ENCODE results near the gene PDE11A.

PDE11A gene

GRCh38 chr2:177716484-177716883, 356.1 kb downstream of the PDE11A start:
- TF ChIP-seq CTCF (IDR thresholded peaks at IDR 0.05; ENCODE audit: low read depth, low read length), result no peak
- Histone ChIP-seq H3K27ac (no peak overlapping the region), H3K4me3 (ENCODE audit: low read depth, low read length) (no peak overlapping the region), H3K27me3 (ENCODE audit: insufficient read depth, low read depth, severe bottlenecking) (no peaks in the 10 kb centered on the region), H3K9me3 (ENCODE audit: severe bottlenecking) (no peaks in the 10 kb centered on the region), H3K36me3 (no peaks in the 10 kb centered on the region)
- DNase-seq, result no peak

DNA sequence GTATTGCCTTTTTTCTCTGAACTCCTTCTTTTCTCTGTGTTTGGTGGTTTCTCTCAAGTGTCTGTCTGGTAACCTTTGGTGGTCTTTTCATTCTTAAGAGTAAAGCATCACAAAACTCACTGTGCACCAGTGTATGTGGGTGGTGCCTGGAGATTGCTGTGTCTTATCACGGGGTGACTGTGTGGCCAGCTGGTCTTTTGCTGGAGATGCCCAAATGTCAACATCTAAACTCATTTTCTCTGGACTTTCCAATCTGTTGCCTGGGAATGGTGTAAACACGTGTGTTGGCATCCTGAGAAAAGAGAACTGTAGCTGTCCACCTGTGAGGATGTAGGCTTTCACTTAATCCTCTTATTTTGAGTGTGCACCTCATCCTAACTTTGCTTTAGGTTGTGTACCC, 356.8 kb downstream of the PDE11A start:
- no peak for TF ChIP-seq CTCF (IDR thresholded peaks at IDR 0.05; ENCODE audit: low read depth, low read length)
- Histone ChIP-seq H3K4me3 (ENCODE audit: low read depth, low read length) (no peak overlapping the region), H3K9me3 (ENCODE audit: severe bottlenecking) (no peaks in the 10 kb centered on the region), H3K36me3 (no peaks in the 10 kb centered on the region), H3K27me3 (ENCODE audit: insufficient read depth, low read depth, severe bottlenecking) (no peaks in the 10 kb centered on the region), H3K27ac (no peak overlapping the region)
- no peak for DNase-seq

- H3K4me3 ChIP-seq (ENCODE audit: low read depth, low read length), result no peak overlapping the region
- TF ChIP-seq CTCF (IDR thresholded peaks at IDR 0.05; ENCODE audit: low read depth, low read length), result no peak
- DNase-seq, result no peak
- H3K9me3 ChIP-seq (ENCODE audit: severe bottlenecking), result no peaks in the 10 kb centered on the region
- H3K27me3 ChIP-seq (ENCODE audit: insufficient read depth, low read depth, severe bottlenecking), result no peaks in the 10 kb centered on the region
- H3K27ac ChIP-seq, result no peak overlapping the region
- no peaks in the 10 kb centered on the region for H3K36me3 ChIP-seq
These were observed 357.9 kb downstream of the PDE11A start for GRCh38 chr2:177714704-177715103.

- no peaks in the 10 kb centered on the region for H3K27me3 ChIP-seq (ENCODE audit: insufficient read depth, low read depth, severe bottlenecking)
- DNase-seq, result no peak
- H3K36me3 ChIP-seq, result no peaks in the 10 kb centered on the region
- TF ChIP-seq CTCF (IDR thresholded peaks at IDR 0.05; ENCODE audit: low read depth, low read length), result no peak
- no peaks in the 10 kb centered on the region for H3K9me3 ChIP-seq (ENCODE audit: severe bottlenecking)
- H3K27ac ChIP-seq, result no peak overlapping the region
- H3K4me3 ChIP-seq (ENCODE audit: low read depth, low read length), result no peak overlapping the region
These were observed 360.1 kb downstream of the PDE11A start for GRCh38 chr2:177712462-177712861.

DNA sequence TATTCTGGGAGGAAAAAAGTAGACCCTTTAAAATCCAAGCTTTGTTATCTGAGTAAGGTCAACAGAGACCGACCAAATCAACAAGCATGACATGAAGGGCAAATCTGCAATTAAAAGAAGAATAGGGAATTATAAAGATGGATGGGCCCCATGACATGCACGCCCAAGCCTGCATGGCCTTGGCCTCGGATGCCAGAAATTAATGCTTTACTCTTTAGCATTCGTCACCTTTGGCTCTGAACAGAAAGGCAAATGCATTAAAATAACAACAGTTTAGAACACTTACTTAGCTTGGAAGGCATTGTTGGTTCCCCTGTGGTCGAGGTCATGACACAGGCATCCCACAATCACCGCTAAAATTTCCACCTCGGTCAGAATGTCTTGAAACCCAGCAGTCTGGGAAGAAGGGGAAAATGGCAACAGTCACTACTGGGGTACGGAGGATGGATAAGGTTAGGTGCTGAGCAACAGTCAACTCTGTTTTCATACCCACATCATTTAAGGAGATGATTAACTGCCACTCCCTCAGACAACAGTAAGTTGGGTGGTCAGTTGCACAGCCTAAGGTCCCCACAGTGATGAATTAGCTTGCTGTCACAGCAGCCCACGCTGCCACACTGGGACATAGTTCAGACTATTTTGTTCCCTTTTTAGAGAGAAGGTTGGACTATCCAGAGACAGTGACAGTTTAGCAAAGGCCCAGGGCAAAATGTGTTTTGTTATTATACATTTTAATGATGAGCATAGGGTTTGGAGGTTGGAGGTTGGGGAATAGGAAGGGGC, 360.9 kb downstream of the PDE11A start:
- no peak for TF ChIP-seq CTCF (IDR thresholded peaks at IDR 0.05; ENCODE audit: low read depth, low read length)
- H3K9me3 ChIP-seq (ENCODE audit: severe bottlenecking), result no peaks in the 10 kb centered on the region
- no peak overlapping the region for H3K27ac ChIP-seq
- no peak overlapping the region for H3K4me3 ChIP-seq (ENCODE audit: low read depth, low read length)
- no peaks in the 10 kb centered on the region for H3K27me3 ChIP-seq (ENCODE audit: insufficient read depth, low read depth, severe bottlenecking)
- DNase-seq, result no peak
- no peaks in the 10 kb centered on the region for H3K36me3 ChIP-seq

DNA sequence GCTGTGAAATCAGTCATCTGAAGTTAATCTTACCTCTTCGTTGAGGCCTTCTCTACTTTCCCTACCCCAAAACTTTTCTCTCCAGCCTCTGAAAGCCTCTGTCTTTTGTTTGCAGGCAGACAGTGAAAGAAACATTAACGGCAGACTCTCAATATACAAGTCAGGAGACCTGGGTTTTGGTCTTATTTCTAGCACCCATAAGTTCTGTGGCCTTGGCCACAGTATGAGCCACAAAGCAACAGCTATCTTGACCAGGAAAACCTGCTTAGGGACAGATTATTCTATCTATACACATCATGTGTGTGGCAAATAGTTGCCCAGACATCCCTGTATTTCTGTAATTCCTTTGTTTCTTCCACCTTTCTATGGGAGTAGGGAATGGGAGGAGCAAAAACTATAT, 361.7 kb downstream of the PDE11A start:
- H3K27ac ChIP-seq, result no peak overlapping the region
- H3K9me3 ChIP-seq (ENCODE audit: severe bottlenecking), result no peaks in the 10 kb centered on the region
- H3K36me3 ChIP-seq, result no peaks in the 10 kb centered on the region
- no peaks in the 10 kb centered on the region for H3K27me3 ChIP-seq (ENCODE audit: insufficient read depth, low read depth, severe bottlenecking)
- H3K4me3 ChIP-seq (ENCODE audit: low read depth, low read length), result no peak overlapping the region
- no peak for DNase-seq
- TF ChIP-seq CTCF (IDR thresholded peaks at IDR 0.05; ENCODE audit: low read depth, low read length), result no peak

Data from WERI-Rb-1 (cell line).